Measurements from ENCODE around the gene FAF2.

GRCh38 chr5:176446884-176447590 is 1.1 kb upstream of the FAF2 start:
- TF ChIP-seq REST (IDR thresholded peaks at IDR 0.05; ENCODE audit: insufficient replicate concordance, low read depth), result no peak
- TF ChIP-seq CTCF (IDR thresholded peaks at IDR 0.05; ENCODE audit: insufficient read depth, low read length), result no peak
- no peak for TF ChIP-seq POLR2AphosphoS5 (IDR thresholded peaks at IDR 0.05; ENCODE audit: low read depth)
- TF ChIP-seq GABPA (IDR thresholded peaks at IDR 0.05; ENCODE audit: low read depth), result no peak

Measured in HL-60 (cell line).